GM12864 (cell line): ENCODE results near the gene RECQL5.
"Not testable (repeated sequence)": the region's sequence is repeated elsewhere in the genome, so short reads cannot be mapped to it uniquely, and the experiment has no call there.

Source experiments
- DNase-seq: peaks from one replicate; pipeline ENCODE4 v3.0.0-alpha.2; 2011; ENCODE audit warnings: low read depth
- H3K4me3 ChIP-seq: 2 replicates; pipeline ENCODE4 v1.5.1; 2011; ENCODE audit warnings: mild to moderate bottlenecking, low read depth, low read length, control low read depth
- TF ChIP-seq, protein P1 (sequence below): IDR thresholded peaks from 2 replicates; pipeline ENCODE4 v1.5.1; 2011; ENCODE audit warnings: low read depth, mild to moderate bottlenecking, moderate library complexity, low read length, control low read depth, inconsistent platforms; ENCODE audit errors: missing control alignments

The RECQL5 gene

DNA sequence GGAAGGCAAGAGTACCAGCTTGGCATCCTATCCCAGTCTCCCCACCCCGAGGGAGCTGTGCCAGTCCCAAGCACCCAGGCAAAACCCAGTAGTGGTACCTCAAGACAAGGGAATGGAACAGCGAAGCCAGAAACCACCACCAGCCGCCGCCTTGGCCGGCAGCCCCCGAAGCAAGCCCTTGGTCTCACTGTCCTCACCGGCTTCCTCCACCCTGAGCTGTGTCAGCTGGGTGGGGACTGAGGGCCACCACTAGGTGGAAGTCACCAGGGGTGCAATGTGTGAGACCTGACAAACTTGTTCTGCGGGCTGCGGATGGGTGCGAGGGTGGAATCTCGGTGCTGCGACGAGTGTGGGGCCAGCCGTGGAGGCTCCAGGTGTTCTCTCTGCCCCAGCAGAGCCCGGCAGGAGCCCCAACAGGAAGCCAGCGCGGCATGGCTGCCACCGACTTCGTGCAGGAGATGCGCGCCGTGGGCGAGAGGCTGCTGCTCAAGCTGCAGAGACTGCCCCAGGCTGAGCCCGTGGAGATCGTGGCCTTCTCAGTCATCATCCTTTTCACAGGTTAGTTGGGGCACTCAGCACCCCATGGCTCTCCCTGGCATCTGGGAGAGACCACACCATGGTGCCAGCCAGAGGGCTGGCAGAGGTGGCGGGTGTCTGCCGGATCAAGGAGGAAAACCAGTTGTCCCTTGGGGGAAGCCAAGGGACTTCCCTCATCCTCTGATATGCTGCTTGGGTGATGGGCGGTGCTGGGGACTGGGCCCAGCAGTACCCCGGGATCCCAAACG, 27.0 kb downstream of the RECQL5 start:
- no peak for DNase-seq
- TF ChIP-seq, protein P1, sequence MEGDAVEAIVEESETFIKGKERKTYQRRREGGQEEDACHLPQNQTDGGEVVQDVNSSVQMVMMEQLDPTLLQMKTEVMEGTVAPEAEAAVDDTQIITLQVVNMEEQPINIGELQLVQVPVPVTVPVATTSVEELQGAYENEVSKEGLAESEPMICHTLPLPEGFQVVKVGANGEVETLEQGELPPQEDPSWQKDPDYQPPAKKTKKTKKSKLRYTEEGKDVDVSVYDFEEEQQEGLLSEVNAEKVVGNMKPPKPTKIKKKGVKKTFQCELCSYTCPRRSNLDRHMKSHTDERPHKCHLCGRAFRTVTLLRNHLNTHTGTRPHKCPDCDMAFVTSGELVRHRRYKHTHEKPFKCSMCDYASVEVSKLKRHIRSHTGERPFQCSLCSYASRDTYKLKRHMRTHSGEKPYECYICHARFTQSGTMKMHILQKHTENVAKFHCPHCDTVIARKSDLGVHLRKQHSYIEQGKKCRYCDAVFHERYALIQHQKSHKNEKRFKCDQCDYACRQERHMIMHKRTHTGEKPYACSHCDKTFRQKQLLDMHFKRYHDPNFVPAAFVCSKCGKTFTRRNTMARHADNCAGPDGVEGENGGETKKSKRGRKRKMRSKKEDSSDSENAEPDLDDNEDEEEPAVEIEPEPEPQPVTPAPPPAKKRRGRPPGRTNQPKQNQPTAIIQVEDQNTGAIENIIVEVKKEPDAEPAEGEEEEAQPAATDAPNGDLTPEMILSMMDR = no peak
- no peak overlapping the region for H3K4me3 ChIP-seq

DNA sequence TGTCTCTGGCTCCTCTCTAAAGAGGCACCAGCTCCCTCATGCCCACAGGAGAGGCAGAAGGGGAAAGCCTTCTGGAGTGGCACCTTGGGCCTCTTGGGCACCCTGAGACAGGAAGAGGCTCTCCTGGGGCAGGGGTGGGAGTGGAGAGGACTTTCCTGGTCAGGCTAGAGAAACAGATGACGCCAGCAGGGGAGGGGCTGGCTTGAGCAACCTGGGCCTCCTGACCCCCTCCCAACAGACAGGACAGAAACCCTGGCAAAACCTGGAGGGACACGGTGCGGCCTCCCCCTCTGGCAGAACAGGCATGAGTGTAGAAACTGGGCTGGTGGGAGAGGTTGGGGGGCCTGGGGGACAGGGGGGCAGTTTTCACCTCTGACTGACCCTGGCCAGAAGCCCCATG, 27.6 kb downstream of the RECQL5 start:
- DNase-seq = no peak
- H3K4me3 ChIP-seq = no peak overlapping the region
- TF ChIP-seq, protein P1 = no peak

DNA sequence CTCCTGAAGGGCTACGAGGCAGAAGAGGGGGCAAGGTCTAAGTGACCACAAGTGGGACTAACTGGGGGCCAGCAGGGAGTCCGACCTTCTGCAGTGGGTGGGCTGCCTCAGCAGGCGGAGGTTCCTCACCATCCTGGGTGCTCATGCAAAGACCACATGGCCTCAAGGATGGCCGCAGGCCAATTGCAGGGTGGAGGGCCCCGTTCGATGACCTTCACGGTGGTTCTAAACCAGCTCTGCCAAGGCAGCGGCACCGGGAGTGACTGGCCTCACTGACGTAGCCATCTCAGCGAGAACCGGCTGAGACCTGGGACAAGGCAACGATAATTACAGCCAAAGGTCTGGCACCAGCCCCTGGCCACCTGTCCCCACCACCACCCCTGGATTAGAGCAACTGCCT, 28.1 kb downstream of the RECQL5 start:
- H3K4me3 ChIP-seq = no peak overlapping the region
- DNase-seq = no peak
- TF ChIP-seq, protein P1 = no peak

DNA sequence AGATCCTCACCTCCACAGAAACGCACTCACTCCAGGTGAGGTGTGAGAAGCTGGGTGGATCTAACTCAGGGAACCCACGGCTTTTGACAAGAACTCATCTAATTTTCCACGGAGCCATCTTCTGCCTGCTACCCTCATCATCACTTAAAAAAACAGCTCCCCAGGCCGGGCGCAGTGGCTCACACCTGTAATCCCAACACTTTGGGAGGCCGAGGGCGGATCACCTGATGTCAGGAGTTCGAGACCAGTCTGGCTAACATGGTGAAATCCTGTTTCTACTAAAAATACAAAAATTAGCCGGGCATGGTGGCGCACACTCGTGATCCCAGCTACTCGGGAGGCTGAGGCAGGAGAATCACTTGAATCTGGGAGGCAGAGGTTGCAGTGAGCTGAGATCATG, 28.9 kb downstream of the RECQL5 start:
- not testable (repeated sequence) for H3K4me3 ChIP-seq, DNase-seq

DNA sequence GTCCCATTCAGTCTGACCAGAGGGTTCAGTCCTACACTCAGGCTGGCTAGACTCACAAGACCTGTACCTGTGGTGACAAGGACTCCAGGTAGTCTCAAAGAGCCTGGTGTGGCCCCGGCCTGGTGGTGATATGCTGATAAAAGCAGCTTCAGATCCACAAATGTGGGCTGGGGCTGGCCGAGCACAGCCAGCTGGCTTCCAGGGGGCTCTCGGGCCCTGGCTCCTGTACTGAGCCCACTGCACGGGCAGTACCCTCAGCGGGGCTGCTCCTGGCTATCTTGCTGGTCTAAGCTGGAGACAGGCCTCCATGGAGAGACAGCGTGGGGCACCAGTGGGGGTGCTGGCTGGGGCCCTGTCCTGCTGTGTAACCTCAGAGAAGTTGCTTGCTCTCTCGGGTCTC, 29.4 kb downstream of the RECQL5 start:
- no peak for DNase-seq
- TF ChIP-seq, protein P1 = no peak

DNA sequence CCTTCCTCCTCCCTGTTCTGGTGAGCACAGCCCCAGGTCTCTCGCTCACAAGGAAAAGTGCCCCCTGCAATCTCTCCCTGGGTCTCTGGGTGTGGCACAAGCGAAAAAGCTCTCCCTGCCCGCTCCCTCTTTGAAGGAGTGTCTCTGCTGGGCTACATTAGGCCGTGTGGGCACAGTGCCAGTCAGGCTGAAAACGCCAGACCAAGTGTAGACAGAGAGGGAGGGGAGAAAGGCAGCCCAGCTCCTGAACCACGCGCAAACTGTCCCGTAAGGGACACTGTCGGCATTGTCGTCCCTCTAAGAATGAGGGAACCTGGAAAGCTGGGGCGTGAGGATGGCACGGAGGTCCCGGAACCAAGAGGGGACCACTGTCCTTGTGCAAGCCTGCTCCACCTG, 29.8 kb downstream of the RECQL5 start:
- DNase-seq = no peak
- H3K4me3 ChIP-seq = no peak overlapping the region
- TF ChIP-seq, protein P1 = no peak

More for the DNA sequence above, 29.4 kb downstream of the RECQL5 start:
- H3K4me3 ChIP-seq = no peak overlapping the region

DNA sequence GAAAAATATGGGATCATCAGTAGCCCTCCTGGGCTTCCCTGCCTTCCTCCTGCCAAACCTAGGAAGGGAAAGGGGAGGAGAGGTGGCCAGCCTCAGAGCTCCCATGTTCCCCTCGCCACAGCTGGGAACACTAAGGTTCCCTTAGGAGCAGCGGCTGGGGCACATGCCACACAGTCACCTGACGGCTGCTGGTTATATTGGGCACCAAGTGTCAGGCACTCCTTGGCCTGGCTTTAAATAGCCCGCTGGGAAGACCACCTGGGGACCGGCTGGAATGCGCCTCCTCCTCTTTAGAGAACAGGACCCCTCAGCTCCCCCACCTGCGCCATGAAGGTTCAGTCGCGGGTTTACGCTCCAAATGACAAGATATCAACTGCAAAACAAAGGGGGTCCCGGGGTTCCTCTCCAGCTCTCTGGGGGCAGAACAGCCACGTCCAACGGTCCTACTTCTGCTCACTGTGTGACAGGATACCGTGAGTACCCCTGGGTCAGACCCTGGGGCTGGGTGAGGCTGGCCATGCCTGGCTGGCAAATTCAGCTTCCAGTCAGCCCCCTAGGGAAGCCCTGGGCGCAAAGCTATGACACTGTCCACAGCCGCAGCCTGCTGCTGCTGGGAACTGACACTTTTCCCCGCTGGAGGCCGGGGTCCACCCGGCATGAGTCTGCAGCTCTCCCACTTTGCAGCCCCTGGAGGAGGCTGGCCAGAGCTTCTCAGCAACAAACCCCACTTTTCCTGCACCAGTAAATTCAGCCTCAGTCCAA, 30.4 kb downstream of the RECQL5 start:
- no peak for DNase-seq
- TF ChIP-seq, protein P1 = no peak
- H3K4me3 ChIP-seq = no peak overlapping the region
